A549 (cell line): ENCODE results near the gene TTC19.

ENCODE experiments used
- CEBPB ChIP-seq, 2 experiments: fragments of >200 bp in 1 of 2; sonication (Bioruptor Twin) in 1 of 2; formaldehyde crosslinking in 1 of 2; IDR thresholded peaks; 2 replicates each; pipeline ENCODE4 v1.6.1; 2012 to 2016
- EP300 ChIP-seq, 2 experiments: fragments of >200 bp; sonication (Bioruptor Twin); formaldehyde crosslinking; IDR thresholded peaks; 2 replicates in 1 of 2; 3 replicates in 1 of 2; pipeline ENCODE4 v1.6.1; 2016 to 2017
- NFE2L2 ChIP-seq: fragments of 150-350 bp; conservative IDR thresholded peaks from 2 replicates; pipeline ENCODE4 v1.6.1; 2014; ENCODE audit warnings: low read length
- TF ChIP-seq, protein P1 (sequence below): IDR thresholded peaks from 2 replicates; pipeline ENCODE4 v1.6.1; 2012
- TF ChIP-seq, protein P2 (sequence below): fragments of >200 bp; sonication (Bioruptor Twin); formaldehyde crosslinking; IDR thresholded peaks from 3 replicates; pipeline ENCODE4 v1.5.1; 2016

DNA sequence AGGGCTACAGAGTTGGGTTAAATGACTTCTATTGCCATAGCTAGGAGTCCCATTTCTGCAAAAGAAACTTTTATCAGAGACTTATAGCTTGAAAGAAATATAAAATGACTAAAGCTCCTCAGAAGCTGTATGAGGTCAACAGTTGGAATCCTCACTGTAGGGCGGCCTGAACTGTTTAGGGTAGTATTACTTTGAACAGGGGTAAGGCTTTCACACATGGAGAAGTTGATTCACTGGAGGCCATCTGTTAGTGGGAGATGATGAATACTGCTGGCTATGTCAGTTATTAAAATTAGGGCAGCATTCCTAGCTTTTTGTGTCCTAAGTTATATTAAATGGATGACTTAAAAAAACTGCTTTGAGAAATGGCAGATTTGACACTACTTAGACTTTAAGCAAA is 6.0 kb downstream of the TTC19 start:
- TF ChIP-seq, protein P1, sequence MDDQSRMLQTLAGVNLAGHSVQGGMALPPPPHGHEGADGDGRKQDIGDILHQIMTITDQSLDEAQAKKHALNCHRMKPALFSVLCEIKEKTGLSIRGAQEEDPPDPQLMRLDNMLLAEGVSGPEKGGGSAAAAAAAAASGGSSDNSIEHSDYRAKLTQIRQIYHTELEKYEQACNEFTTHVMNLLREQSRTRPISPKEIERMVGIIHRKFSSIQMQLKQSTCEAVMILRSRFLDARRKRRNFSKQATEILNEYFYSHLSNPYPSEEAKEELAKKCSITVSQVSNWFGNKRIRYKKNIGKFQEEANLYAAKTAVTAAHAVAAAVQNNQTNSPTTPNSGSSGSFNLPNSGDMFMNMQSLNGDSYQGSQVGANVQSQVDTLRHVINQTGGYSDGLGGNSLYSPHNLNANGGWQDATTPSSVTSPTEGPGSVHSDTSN = no peak
- TF ChIP-seq, protein P2, sequence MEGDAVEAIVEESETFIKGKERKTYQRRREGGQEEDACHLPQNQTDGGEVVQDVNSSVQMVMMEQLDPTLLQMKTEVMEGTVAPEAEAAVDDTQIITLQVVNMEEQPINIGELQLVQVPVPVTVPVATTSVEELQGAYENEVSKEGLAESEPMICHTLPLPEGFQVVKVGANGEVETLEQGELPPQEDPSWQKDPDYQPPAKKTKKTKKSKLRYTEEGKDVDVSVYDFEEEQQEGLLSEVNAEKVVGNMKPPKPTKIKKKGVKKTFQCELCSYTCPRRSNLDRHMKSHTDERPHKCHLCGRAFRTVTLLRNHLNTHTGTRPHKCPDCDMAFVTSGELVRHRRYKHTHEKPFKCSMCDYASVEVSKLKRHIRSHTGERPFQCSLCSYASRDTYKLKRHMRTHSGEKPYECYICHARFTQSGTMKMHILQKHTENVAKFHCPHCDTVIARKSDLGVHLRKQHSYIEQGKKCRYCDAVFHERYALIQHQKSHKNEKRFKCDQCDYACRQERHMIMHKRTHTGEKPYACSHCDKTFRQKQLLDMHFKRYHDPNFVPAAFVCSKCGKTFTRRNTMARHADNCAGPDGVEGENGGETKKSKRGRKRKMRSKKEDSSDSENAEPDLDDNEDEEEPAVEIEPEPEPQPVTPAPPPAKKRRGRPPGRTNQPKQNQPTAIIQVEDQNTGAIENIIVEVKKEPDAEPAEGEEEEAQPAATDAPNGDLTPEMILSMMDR = no peak
- TF ChIP-seq CEBPB (IDR thresholded peaks at IDR 0.05) (no peak), EP300 (IDR thresholded peaks at IDR 0.05) (no peak), NFE2L2 (no peak)
